HG03457 (cell line): ENCODE results near the gene CRYBB1.
A peak's percentile ranks its signal among the peaks of the same experiment; 100 is the strongest.

Source experiments
- ATAC-seq: cut with Tn5 transposase; IDR thresholded peaks from one replicate; pipeline ENCODE4 v1.9.1; 2021; ENCODE audit warnings: moderate number of reproducible peaks; ENCODE audit not compliant: unreplicated experiment

The CRYBB1 gene

DNA sequence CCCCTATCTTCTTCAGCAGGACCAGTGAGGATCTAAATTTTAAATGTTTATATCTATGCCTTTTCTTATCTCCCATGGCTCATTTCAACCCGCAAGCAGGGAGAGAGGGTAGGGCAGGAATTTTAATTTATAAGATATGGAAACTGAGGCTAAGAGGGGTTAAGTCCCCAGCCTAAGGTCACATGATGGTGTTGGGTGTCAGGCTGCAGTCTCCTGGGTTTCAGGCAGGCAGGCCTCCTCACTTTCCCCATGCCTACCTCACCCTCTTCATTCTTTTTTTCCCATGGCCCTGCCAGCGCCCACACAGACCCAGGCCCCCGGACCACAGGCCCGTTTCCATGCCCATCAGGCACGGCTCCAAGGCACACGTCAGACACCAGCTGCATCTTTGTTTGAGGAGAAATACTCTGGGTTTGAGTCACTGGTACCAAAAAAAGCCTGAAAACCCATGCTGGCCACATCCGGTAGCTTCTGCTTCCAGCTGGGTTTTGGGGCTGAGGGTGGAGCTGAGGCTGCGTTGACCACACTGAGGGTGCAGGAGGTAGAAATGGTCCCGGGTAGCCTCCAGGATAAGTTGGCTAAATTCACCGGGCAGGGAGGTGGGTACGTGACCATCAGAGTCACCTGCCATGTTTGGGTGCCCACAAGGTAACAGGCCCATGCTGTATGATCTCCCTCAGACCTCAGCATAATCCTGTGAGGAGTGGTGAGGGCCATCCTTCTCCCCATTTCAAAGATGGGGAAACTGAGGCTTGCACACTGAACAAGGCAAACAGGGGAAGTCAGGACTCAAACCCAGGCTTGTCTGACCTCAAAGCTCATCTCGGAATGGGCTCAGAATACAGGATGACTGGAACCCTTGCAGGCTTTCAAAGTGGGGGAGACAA is 7.5 kb downstream of the CRYBB1 start:
- no peak for ATAC-seq

DNA sequence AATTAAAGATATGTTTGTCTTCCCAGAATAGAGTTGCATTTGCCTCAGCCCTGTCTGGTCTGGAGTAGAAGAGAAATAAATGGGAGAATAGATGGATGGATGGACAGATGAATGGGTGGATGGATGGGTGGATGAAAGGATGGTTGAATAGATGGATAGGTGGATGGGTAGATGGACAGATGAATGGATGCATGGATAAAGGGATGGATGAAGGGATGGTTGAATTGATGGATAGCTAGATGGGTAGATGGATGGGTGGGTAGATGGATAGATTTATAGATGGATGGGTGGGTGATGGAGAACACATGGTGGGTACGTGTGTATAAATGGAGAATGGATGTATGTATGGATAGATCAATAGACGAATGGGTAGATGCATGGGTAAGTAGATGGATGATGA is 8.5 kb downstream of the CRYBB1 start:
- no peak for ATAC-seq

DNA sequence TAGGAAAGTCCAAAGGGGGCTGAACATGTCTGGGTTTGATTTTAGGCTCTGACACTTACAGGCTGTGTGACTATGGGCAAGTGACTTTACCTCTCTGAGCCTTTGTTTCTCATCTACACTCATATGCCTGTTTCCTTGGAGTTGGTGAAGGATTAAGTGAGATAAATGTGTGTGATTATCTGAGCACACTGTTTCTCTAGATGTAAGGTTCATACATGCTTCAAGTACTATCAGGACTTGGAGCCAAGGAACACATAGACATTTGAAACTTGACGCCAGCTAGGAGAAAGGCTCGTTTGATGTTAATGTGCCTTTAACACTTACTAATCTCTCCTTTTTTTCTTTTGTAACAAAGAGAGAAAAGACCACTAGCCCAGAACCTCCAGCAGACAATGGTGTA is 9.7 kb downstream of the CRYBB1 start:
- ATAC-seq: no peak

DNA sequence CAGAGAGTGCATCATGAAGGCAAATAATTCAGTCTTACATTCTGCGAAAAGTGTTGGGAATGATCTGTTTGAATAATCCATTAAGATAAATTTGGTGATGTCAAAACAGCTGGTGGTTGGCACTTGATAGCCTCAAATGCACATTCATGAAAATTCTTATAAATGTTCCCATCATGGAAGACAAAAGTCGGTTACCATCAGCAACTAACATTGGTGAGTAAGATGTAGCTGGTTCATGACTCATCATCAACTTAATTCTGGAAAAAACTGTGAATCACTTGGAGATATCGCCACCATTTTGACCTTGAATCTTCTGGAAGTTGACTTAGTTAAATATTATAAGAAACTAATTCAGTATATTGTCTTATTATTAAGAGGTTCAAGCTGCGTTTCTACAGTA is 11.2 kb downstream of the CRYBB1 start:
- ATAC-seq: no peak

DNA sequence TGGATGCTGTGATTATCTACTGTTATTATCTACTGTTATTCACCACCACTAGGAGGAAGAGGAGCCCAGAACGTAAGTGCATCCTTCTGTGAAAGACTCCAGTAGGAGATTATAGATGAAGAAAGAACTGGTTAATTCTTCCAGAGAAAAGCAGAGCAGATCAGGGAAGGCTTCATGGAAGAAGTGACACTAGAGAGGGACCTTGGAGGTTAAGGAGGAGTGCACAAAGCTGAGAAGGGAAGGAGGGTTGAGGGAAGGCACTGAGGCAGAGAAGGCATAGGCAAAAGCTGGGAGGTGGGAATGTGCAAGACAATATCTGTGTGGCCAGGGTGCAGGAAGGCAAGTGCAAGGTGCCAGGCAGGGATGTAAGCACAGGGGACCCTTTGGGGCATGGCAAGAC is 13.5 kb downstream of the CRYBB1 start:
- no peak for ATAC-seq

DNA sequence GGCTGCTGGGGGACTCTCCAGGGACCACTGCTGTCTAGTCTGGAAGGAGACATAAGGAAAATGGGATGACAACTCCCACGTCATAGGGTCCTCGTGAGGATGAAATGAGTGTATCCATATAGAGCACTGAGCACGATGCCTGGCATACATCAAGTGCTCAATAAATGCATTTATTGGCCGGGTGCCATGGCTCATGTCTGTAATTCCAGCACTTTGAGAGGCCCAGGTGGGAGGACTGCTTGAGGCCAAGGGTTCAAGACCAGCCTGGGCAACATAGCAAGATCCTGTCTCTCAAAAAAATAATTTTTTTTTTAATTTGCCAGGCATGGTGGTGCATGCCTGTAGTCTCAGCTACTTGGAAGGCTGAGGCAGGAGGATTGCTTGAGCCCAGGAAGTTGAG is 15.7 kb downstream of the CRYBB1 start:
- no peak for ATAC-seq

DNA sequence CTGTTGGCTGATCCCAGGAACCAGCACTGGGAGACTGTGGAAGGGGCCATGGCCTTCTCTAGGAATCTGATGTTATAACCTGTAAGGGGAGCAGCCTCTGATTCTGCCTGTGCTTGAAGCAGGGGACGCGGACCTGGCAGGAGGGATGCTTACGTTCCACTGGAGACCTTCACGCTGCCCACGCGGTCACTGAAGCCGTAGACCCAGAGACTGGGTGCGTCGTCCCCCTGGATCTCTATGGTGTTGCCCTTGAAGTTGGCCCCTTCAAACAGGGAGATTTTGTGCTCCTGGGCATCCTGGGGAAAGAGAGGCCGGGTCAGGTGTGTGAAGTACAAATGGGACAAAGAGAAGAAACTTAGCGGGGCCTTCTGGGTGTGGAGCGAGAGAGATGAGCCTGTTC is 16.1 kb downstream of the CRYBB1 start:
- ATAC-seq: no peak

DNA sequence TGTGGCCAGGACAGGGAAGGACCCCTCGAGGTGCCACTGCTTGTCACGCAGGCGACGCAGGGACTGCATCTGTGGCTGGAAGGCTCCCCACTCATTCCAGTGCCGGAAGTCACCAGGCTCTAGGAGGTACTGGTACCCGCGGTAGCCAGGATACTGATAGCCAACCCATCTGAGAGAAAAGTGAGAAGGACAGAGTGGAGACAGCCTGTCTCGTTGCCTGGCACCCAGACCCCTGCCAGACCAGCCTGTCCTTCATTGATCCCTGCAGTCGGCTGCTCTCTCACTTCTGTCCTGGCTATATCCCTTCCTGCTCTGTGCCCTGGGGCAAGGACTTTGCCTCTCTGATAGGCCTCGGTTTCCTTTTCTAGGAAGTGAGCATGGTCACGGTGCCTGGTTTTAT is 18.3 kb downstream of the CRYBB1 start:
- no peak for ATAC-seq

DNA sequence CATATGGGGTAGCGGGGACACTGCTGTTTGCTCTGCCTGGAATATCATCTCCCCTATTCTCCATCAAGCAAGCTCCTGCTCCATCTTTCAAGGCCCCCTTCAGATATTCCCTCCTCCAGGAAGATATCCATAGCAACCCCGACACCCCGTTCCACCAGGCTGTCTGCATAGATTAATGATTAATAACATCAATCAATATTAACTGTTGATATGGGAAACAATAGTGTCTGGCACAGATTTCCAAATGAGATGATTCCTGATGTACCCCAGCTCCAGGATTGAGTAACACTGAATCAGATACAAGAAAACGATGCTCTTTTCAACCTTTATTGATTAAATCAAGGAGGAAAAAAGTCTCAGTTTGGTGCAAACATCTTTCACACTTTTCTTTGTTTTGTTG is 20.3 kb downstream of the CRYBB1 start:
- ATAC-seq: no peak

DNA sequence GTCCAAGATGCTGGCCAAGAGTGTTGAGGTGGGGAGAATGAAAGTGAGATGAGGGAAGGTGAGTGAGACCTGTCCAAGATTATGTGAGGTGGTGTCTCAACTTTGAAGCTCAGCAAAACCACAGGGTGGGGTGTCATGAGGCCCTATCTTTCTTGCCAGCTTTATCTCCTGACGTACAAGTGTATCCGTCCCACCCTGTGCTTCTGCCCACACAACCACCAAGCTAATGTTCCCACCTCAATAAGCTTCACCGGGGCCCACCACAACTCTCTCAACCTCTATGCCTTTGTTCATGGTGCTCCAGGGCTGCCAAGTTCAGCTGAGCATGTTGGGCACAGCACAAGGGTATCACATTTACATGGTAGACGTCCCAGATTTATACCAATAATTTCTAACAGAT is 20.8 kb downstream of the CRYBB1 start:
- no peak for ATAC-seq

DNA sequence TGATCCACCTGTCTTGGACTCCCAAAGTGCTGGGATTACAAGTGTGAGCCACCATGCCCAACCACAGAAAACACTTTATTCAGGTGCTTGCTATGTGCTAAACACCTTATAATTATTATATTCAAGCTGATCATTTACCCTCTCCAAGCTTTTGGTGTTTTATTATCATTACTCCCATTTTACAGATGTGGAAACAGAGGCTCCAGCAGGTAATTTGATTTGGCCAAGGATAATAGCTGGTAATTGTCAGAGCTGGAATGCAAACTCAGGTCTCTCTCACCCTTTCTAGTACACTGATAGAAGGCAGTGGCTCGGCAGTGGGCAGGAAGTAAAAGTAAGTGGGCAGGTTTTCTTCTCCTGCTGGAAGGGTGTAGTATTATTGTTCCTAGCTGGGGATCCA is 24.1 kb downstream of the CRYBB1 start:
- ATAC-seq: no peak

DNA sequence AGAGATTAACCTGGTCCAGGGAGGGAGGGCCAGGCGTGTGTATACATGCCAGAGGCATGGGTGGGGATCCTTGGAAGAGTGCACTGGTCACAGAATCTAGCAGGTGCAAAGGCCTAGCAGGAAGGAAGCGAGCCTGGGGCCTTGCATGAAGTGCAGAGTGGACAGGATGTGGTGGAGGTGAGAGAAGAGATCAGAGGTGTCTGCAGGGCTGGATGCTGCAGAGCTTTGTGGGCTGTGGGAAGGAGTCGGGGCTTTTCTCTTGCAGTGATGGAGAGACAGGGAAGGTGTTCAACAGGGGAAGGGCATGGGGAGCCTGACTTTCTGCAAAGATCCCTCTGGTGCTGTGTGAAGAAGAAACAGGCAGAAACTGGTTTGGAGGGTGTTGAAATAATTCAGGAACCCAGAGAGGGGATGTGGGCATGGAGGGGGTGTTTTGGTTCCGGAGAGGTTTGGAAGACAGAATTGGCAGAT is 25.4 kb downstream of the CRYBB1 start:
- peak; percentile 46 for ATAC-seq

DNA sequence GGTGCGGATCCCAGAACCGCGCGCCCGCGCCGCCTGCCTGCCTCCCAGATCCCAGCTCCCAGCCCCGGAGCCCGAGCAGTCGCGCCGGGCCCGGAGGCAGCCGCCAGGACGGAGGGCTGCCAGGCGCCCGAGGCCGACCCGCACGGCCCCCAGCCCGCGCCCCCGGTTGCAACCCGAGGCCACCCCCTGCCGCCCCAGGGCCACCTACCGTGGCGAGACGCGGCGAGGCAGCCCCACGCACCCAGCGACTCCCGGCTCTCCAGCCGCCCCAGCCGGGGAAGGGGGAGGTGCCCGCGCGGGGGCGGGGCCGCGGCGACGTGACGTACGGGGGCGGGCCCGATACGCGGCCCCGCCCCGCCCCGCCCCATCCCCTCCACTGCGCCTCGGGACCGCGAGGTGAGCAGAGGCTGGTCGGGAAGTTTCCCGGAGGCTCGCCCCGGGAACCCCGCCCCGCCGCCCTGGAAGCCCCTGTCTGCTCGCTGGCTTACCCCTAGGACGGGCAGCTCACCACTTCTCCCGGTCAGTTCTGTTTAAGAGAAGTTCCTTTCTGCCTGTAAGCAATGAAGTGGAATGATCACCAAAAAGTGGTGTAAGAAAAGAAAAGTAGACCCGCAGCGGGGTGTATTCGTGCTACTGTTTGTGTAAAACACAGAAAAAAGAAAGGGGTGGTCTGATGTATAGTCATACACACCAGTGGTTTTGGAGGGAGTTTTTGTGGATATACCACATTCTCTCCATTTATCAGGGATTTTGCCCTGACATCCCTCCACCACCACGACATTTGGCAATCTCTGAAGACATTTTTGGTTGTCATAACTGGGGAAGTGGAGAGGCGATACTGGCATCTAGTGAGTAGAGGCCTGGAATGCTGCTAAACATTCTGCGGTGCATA is 27.7 kb downstream of the CRYBB1 start, which contains the start of gene TPST2:
TPST2 (minus strand) TSS at position 288 of the 892 bp plus-strand sequence. CDS start 48,502 bp downstream, outside the sequence.
- no peak for ATAC-seq

DNA sequence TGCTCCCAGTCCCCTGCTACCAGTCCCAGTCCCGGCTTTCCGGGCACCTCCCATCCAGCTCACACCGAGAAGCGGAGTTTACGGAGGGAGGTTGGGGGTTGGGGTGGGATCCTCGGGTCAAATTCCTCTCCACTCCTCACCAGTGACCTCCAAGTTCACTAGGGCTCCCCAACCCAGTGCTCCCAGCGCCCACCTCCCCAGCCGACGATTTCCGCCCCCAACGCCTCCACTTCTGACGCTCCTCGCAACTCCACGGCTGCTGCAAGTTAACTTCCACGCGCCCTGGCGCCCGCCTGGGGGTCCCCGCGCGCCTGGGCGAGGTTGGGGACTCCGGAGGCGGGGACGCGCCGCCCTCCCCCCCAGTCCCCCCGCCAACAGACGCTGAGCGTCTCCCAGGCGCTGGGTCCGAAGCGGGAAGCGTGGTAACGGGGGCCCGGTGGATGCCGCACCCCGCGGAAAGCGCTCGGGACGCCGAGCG is 28.4 kb downstream of the CRYBB1 start:
- no peak for ATAC-seq

DNA sequence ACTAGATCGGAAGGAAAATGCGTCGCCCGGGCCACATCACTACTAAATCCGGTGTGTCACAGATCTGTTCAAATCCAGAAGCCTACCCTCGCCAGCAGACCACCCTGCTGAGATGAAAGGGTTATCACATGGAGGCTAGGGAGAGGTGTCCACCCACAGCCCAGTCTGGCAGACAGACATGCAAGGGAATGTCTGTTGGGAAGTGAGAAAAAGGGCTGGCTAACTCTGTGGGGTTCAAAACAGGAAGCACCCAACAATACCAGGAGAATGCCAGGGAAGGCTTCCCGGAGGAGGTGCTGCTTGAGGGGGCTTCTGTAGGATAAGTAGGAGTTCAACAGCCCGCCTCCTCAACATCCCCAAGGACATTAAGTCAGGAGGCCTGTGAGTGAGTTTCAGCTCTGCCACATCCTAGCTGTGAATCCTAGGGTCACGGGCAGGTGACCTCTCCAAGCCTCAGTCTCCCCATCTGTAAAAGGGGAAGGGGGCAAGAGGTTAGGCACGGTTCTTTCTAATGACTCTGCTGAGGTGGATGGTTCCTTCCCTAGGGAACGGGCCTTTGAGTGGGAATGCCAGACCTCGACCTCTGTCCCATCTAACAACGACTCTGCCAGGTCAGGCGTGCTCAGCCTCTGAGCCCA is 29.0 kb downstream of the CRYBB1 start:
- no peak for ATAC-seq

DNA sequence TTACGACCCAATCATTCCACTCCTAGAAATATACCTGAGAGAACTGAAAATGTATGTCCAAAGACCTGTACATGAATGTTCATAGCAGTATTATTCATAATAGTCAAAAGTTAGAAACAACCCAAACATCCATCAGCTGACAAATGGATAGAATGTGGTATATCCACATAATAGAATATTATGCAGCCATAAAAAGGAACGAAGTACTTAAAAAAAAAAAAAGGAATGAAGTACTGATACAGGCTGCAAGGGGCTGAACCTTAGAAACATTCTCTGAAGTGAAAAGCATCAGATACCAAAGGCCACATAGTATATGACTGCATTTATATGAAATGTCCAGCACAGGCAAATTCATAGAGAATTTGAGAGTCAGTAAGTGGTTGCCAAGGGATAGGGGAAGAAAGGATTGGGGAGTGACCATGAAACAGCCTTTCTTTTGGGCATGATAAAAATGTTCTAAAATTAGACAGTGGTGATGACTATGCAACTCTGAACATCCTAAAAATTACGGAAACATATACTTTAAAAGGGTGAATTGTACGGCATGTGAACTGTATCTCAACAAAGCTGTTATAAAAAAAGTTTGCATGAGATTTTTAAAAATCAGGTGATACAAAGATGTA is 29.7 kb downstream of the CRYBB1 start:
- no peak for ATAC-seq

DNA sequence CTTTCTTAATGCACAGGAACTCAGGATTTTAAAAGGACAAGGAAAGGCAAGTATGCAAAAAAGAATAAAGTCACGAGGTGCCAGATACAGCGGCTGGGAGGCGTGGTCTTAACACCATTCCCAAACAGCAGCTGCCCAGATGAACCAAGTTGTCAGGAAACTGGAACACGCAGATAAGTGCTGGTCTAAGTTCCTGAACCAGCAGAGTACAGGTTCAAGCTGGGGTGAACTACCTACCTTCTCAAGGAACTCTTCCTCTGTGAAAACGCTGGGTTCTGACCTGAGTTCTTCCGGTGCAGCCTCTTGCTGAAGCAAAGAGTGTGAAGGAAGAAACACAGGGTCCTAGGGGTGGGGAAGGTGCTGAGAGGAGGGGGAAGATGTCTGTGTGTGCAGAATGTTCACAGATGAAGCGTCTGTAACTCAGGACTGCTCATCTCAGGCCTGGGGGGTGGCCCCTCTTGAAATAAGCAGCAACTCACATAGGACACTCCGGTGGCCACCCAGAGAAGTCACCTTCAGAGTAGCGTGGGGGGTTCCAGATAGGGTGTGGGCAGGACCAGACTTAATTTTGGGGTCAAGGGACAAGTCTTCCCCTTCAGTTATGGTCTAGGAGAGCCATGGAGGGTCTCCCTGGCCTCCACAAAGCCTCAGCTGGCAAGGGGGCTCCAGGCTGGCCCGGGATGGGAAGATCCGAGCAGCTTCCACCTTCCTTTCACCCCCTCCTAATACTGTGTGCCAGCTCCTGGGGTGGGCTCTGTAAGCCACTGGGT is 31.1 kb downstream of the CRYBB1 start:
- no peak for ATAC-seq

DNA sequence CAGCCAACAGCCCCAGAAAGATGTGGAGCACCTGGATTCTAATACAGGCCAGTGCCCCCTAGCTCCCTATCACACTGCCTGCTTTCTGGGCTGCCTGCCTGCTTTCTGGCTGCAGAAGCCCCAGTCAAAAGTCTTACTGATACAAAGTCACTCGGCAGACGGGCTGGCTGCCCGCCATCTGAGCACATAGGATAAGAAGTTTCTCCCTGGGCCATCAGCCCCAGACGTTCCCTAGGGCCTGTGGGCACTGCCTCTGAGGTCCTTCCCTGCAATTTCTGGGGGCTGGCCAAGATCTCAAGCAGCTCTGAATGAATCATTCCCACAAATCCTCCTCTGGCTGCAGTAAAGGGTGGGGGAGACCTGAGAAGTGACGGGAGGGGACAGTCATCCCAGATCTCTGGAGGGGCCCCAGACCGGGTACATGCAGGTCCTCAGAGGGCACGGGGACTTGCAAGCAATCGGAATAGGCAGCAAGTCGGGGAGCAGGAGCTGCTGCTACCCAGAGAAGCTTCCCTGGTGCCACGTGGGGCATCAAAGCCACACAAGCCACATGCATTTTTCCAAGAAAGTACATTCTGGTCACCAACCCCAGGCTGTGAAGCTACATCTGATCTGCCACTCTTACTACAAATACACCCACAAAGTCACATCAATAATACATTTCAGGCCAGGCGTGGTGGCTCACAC is 32.6 kb downstream of the CRYBB1 start:
- no peak for ATAC-seq

DNA sequence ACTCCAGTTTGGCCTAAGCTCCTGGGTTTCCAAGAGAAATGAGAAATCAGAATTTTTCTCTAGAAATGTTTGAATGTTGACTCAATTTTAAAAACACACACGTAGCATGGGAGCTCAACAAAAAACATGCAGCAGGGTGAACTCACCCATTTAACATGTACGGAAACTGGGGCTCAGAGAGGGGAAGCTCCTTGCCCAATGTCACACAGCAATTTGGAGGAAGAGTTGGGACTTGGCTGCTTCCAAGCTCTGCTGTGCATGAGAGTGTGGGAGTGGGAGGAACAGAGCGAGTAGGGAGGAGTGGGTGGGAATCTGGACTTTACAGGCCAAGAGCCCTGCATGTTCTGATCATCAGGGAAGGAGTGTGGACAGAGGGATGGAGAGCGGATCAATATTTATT is 33.8 kb downstream of the CRYBB1 start:
- ATAC-seq: no peak
